GM19372 (cell line): ENCODE results near the gene BDKRB2.
"Not testable (repeated sequence)": the region's sequence is repeated elsewhere in the genome, so short reads cannot be mapped to it uniquely, and the experiment has no call there.

ENCODE experiments used
- ATAC-seq: cut with Tn5 transposase; IDR thresholded peaks from one replicate; pipeline ENCODE4 v1.9.1; 2021; ENCODE audit warnings: mild to moderate bottlenecking, low read depth, moderate library complexity; ENCODE audit not compliant: unreplicated experiment

BDKRB2 gene

DNA sequence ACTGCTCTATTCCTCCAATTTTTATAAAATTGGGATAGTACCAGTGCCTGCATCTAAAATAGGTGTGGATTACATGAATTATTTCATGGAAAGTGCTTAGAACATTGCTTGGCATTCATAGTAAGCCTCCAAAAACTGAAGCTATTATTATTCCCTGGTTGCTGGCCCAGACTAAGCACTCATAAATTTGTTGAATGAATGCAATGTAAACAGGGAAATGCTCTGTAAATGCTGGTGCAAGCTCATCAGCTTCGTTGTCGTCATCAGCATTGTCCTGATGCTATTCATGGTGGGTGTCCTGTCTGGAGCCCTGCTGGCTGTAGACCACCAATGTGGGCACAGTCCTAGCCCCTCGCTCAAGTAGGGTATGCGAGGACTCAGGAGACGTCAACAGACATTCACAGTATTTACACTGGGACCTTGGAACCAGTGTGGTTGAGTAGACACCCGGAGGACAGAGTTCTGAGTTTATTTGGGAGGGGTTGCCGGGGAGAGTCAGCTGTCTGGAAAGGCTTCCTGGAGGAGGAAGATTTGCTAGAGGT lies 16.5 kb downstream of the BDKRB2 start:
- no peak for ATAC-seq

DNA sequence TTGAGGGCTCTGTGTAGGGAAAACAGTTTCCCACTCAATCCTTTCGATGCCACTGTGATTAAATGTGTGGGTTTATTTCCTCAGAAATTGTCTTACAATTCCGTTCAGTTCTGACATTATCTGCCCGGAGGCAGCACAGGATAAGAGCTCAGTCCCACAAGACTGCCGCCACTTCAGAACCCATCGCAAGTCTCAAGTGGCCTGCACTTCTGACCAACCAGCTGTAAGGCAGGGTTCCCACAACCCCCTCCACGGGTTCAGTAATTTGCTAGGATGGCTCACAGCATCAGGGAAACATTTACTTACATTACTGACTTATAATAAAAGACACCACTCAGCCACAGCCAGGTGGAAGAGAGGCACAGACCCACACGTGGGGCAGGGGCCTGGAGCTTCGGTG lies 17.2 kb downstream of the BDKRB2 start:
- ATAC-seq = no peak

DNA sequence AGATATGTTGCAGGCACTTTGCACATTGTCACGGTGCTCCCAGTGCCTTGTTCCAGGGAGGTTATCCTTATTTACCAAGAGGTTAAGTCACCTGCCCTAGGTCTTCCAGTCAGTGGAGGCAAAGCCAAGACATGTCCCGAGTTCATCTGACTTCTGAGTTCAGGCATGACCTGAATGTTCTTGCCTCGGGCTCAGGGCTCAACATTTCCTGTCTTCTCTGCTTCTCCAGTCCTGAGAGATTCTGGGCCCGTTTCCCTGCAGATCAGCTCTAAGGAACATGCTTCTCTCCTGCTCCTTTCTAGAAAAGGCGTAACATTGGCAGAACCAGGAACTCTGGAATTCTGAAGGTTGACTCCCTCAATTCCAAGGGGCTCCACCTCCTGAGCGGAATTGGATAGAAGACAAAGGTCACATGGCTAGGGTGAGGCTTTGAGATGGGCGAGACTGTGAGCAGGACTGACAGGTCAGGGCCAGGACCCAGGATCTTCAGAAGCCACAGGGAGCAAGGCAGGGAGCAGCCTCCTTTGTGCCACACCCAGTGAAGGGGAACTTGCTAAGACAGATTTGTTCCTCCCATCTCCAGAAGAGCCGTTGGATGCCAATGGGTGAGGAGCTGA lies 19.9 kb downstream of the BDKRB2 start:
- no peak for ATAC-seq

DNA sequence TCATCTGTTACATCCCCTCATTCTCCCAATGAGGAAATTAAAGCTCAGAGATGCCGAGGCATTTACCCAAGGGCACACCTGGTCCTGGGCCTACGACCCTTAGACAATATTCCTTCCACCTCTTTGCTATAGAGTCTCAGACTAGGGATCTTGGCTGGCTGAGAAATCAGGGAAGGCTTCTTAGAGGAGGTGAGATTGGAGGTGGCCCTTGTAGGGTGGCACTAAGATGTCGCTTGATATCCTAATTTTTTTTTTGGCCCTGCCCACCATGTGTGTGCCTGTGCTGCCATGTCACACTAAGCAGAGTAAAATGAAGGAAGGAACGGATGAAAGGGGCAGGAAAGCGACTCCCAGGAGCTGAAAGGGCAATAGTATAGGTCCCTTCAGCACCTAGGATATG lies 20.6 kb downstream of the BDKRB2 start:
- no peak for ATAC-seq

DNA sequence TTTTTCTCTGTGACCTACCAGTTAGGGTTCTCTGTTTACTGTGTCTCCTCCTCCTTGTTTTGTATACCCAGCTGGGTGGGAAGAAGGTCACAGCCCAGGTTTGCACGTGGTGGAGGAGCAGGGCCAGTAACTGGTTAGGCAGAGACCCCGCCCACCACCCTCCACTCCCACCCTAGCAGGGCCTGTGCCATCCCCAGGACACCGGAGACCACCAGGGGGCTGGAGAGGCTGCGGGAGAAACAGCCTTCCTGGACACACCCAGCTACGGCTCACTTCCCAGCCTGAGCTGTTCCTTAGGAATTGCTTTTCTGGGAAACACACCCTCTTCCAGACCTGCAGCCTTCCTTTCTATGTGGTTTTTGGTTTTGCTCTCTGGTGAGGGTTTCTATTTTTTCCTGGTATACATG lies 21.1 kb downstream of the BDKRB2 start:
- ATAC-seq = no peak

DNA sequence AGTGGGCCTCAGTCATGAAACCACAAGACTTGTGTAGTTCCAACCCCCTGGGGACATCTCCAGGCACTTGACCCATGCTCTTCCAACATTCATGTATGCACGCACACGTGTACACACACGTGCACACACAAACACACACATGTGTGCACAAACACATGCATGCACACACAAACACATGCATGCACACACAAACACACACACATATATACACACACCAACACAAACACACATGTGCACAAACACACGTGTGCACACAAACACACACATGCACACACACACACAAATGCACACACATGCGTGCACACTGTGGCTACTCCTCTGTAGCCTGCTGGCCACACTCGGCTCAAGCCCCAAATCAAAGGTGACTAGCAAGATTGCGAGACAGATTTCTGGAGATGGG lies 22.8 kb downstream of the BDKRB2 start:
- ATAC-seq = no peak

DNA sequence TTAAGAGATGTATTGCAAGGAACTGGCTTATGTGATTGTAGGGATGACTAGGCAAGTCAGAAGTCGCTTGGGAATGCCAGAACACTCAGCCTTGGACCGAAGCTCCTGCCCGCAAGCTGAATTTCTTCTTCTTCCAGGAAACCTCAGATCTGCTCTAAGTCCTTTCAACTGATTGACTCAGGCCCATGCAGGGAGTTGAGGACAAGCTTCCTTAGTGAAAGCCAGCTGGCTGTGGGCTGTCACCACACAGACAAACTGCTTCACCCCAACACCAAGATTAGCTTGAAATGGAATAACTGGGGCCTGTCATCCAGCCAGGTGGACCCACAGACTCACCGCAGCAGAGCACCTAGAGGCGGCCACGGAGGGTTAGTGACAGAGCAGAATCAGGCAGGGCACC lies 24.7 kb downstream of the BDKRB2 start:
- no peak for ATAC-seq

DNA sequence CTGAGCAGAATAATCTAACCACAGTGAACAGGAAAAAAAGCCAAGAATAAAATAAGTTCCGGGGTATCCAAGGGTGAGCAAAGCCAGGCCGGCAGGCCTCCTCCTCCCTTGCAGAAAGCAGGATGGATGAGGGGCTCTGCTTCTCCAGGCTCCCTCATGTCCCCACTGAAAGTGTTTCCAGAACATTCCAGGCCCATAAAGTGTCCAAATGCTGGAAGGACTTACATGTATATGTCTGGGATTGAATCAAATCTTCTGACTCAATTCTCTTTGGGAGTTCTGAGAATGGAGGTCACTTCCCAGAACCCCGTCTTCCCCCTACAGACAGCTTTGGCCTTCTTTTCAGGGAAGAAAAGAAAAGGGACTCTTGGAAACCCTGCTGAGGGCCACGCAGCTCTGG lies 26.4 kb downstream of the BDKRB2 start:
- ATAC-seq = no peak

DNA sequence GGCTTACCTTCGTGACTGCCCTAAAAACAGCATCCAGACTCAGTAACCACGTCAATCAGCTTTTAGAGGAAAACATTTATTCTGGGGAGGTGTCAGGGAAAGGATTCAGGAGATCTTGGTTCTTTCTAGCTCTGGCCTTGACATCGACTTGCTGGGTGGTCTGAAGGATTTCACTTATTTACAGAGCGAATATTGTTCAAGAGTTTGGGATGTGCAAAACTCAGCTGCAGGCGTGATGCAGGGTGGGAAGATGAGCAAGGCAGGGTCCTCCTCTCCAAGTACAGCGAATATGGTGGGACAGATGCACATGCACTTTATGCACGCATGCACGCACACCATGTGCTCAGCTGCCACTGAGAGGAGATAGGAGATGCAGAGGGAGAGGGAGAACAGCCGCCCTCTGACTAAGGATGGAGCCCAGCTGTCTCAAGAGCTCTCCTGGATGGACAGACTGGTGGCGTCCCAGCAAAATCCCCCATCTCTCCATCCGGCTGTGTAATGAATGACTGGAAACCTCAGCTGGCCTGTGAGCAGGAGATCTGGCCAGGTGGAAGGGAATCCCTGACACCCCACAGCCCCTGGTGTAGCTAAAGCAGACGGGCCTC lies 27.0 kb downstream of the BDKRB2 start:
- ATAC-seq = no peak

DNA sequence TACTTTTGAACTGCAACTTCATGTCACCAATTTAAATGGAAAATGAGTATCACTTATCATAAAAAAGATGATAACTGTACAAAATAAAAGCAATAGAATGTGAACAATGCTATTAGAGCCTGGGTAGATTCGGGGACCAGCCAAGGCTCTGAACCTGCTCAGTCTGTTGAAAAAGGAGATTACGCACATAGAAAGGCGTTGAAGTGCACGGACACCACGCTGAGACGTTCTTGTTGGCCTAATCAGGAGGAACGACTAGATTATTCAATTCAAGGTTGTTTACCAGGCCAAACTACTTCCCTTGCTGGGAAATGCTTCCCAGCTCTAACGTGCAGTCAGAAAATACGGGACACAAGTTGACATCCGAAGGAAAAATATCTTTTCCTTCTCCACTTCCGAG lies 27.9 kb downstream of the BDKRB2 start:
- no peak for ATAC-seq

DNA sequence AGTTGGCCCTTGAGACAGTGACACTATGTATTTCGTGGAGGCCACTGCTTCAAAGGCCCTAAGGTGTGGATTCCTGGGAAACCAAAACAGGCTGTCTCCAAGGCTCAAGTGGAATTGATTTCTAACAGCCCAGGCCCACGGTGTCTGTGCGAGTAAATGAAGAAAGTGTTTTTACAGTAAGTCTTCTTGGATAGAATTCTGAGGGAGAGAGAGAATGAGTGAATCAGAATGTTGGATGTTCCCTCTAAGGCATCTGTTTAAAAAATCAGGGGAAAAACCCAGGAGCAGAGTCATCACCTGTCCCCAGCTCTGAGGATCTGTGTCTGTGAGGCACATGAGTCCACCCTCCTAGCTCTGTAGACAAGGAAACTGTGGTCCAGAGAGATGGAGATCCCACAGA lies 29.0 kb downstream of the BDKRB2 start:
- ATAC-seq = no peak

DNA sequence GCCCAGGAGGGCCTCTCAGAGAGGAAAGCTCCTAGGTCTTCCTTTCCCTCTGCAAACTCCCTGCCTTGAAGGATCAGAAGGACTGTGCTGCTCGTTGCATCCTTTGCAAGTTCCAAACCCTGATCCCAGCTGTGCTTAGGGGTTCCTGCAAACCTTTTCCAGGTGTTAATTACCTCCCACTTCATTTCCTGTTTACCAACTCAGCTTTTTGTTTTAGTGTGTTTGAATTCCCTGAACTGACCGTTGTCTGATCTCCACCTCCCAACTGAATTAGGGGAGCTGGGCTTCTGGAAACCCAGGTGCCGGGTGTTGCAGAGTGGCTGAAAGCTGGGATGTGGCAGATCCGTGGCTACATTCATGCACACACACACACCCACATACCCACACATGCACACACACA lies 30.8 kb downstream of the BDKRB2 start:
- no peak for ATAC-seq

DNA sequence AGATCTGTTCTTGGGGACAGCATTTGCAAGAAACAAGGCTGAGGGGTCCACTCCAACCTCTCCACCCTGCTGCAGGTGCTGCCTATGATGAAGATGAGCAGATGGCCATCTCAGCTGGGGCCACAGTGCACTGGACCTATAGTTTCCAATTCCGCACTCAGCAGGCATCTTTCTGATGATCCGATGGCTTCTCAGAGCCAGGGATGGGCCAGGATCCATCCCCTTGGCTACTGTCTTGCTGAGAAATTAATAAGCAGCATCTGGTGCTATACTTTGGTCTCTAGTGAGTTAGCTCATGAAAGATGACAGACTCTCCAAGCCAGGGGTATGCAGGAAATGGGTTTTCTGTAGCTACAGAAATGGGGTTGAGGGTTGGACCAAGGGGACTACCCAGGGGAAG lies 33.0 kb downstream of the BDKRB2 start:
- ATAC-seq = no peak

DNA sequence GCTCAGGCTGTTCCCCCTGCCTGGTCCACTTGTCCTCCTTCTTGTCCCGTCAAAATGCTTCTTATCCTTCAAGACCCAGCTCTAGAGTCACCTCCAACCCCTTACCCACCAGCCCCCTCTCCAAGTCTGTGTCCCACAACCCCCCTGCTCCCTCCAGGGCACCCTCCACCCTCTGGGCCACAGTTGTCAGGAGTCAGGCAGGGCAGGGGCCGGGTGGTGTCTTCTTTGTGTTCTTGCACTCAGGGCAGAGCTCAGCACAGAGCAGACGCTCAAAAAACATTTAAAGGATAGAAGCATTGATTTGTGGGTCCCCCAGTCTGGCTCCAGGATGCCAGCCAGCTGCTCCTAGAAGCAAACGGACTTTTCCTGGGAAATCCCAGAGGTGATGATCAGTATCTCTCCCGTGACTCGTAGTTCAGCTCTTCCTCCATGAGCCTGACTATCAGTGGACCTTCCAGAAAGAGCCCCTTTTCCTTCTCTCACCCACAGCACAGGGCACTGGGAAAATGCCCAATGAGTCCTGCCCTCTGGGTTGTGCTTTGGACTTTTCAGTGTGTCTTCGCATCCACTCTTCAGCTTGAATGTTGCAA lies 34.1 kb downstream of the BDKRB2 start:
- no peak for ATAC-seq

DNA sequence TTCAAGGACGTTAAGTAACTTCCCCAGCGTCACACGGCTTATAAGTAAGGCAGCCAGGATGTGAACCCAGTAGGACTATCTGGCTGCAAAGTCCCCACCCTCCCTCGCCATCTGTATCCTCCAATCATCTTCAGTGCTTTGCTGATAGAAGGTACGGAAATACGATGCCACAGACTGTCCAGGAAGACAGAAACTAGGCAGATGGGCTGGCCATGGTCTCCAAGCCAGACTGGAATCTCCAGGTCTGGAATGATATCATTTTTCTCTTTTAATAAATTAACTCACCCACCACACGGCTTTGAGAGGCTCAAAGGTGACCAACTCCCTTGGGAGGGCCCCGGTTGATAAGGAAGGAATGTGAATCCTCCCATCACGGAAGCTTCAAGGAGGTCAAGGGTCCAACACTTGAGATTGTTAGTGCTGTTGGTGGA lies 35.1 kb downstream of the BDKRB2 start:
- ATAC-seq = no peak

DNA sequence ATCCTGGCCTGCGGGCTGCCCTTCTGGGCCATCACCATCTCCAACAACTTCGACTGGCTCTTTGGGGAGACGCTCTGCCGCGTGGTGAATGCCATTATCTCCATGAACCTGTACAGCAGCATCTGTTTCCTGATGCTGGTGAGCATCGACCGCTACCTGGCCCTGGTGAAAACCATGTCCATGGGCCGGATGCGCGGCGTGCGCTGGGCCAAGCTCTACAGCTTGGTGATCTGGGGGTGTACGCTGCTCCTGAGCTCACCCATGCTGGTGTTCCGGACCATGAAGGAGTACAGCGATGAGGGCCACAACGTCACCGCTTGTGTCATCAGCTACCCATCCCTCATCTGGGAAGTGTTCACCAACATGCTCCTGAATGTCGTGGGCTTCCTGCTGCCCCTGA lies 36.0 kb downstream of the BDKRB2 start:
- no peak for ATAC-seq

DNA sequence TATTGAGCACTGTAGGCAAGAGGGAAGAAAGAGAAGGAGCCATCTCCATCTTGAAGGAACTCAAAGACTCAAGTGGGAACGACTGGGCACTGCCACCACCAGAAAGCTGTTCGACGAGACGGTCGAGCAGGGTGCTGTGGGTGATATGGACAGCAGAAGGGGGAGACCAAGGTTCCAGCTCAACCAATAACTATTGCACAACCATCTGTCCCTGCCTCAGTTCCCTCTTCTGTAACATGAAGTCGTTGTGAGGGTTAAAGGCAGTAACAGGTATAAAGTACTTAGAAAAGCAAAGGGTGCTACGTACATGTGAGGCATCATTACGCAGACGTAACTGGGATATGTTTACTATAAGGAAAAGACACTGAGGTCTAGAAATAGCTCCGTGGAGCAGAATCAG lies 37.5 kb downstream of the BDKRB2 start:
- ATAC-seq = no peak

DNA sequence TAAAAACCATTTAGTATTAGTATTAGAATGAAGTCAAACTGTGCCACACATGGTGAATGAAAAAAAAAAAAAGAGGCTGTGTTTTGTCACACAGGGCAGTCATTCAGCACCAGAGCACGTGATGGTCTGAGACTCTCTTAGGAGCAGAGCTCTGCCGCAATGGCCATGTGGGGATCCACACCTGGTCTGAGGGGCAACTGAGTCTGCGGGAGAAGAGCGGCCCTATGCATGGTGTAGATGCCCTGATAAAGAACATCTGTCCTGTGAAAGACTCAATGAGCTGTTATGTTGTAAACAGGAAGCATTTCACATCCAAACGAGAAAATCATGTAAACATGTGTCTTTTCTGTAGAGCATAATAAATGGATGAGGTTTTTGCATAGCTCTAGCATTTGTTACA lies 39.1 kb downstream of the BDKRB2 start:
- ATAC-seq = no peak

DNA sequence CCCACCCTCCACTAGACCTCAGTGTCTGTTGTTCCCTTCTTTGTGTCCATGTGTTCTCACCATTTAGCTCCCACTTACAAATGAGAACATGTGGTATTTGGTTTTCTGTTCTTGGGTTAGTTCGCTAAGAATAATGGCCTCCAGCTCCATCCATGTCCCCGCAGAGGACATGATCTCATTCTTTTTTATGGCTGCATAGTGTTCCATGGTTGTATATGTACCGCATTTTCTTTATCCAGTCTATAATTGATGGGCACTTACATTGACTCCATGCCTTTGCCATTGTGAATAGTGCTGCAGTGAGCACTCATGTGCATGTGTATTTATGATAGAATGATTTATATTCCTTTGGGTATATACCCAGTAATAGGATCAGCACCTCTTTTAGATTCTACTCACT lies 40.4 kb downstream of the BDKRB2 start:
- not testable (repeated sequence) for ATAC-seq

DNA sequence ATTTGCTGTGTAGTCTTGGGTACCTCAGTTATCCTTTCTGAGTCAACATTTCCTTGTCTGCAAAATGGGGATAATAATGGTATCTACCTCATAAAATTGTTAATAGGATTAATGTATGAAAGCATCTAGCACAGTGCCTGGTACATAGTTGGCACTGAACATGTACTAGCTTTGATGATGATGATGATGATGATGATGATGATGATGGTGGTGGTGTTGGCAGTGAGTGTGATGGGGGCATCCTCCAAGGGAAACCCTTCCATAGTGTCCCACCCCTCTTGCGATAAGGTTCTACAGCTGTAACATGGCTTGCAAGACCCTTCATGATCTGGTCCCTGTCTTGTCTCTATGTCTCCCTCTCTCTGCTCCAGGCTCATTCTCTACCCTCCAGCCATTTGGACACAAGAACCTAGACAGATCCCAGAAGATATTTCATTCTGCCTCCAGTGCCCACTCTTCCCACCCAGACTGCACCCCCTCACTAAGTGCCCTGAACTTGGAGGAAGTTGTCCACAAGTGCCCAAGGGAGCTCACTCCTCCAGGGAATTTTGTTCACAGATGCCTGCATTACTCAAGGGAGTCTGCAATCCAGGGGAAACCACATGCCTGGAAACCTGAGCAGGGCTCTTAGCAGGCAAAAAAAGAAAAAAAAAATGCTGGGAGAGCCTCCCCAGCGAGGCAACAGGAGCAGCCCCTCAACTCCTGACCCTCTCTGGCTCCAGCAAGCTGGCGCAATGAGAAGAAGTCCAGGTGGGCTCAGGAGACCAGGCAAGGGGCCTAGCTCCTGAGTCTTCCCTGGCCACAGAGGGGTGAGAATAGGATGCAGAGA lies 41.3 kb downstream of the BDKRB2 start:
- no peak for ATAC-seq

DNA sequence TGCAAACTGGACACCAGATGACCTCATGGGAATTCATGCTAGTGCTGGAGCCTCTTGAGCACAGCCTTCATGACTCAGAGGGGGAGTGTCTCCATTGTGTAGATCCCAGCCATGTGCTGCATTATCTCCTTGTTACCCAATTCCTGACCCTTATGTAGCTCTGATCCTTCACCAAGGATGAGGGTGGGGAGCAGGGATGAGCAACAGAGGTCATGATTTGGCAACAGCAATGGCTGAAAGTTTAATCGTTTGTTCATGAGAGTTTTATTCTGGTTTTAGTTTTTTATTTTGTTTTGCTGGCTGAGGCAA lies 41.9 kb downstream of the BDKRB2 start:
- ATAC-seq = no peak
